ENCODE measurements around the gene ZNF483.

GRCh38 chr9:111475195-111475594, 49.8 kb upstream of the ZNF483 start:
- TF ChIP-seq CTCF (IDR thresholded peaks at IDR 0.05) (no peak), POLR2A (IDR thresholded peaks at IDR 0.05) (no peak)

All from body of pancreas (tissue), 4 donors.